A673 (cell line): ENCODE results near the gene ATG3.
"Not testable (repeated sequence)": the region's sequence is repeated elsewhere in the genome, so short reads cannot be mapped to it uniquely, and the experiment has no call there.

Experiments used
- CTCF ChIP-seq: fragments of 300-800, 200-600 bp; sonication (generic); conservative IDR thresholded peaks from 2 replicates; pipeline ENCODE4 v1.5.1; 2017; ENCODE audit warnings: low read depth, mild to moderate bottlenecking, antibody characterized with exemption, low read length, moderate library complexity, mixed read lengths
- EZH2 ChIP-seq: fragments of 200-600 bp; sonication (generic); IDR thresholded peaks from 2 replicates; pipeline ENCODE4 v1.6.1; 2017; ENCODE audit warnings: borderline replicate concordance, low read depth, mild to moderate bottlenecking, mixed read lengths, antibody characterized with exemption, low read length; ENCODE audit not compliant: poor library complexity, severe bottlenecking

DNA sequence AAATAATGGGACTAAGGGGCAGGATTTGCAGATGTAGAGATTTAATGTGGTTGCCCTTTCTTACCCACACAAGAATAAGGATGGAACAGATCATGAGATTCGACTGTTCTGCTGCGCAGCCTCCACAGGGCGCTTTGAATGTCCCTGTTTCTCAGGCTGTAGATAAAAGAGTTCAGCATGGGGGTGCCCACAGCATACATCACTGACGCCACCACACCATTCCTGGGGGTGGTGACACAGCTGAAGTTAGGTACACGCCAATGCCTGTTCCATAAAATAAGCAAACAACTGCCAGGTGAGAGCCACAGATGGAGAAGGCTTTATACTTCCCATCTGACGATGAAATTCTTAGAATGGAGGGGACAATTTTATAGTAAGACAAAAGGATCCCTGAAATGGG is 37.6 kb downstream of the ATG3 start:
- not testable (repeated sequence) for TF ChIP-seq CTCF, EZH2
